Measurements from ENCODE around the gene RAPGEF4.

The RAPGEF4 gene

GRCh38 chr2:172912266-172912665 lies 176.6 kb downstream of the RAPGEF4 start:
- Histone ChIP-seq H3K4me1 (ENCODE audit: insufficient read depth, low read length) (no peaks in the 10 kb centered on the region), H3K27ac (ENCODE audit: low read depth, low read length) (no peak overlapping the region), H3K9me3 (ENCODE audit: insufficient read depth, low read depth, low read length) (no peaks in the 10 kb centered on the region), H3K9ac (ENCODE audit: low read depth, low read length) (no peak overlapping the region), H3K27me3 (ENCODE audit: insufficient read depth, low read length) (no peaks in the 10 kb centered on the region), H3K4me3 (ENCODE audit: low read length) (no peak overlapping the region), H3K36me3 (ENCODE audit: insufficient read depth, low read length) (no peaks in the 10 kb centered on the region)
- WGBS = 97% methylated on average over 1 of the region's 1 CpG

- Histone ChIP-seq H3K9me3 (ENCODE audit: insufficient read depth, low read depth, low read length) (no peaks in the 10 kb centered on the region), H3K4me1 (ENCODE audit: insufficient read depth, low read length) (no peaks in the 10 kb centered on the region), H3K36me3 (ENCODE audit: insufficient read depth, low read length) (no peaks in the 10 kb centered on the region), H3K4me3 (ENCODE audit: low read length) (no peak overlapping the region), H3K27ac (ENCODE audit: low read depth, low read length) (no peak overlapping the region), H3K9ac (ENCODE audit: low read depth, low read length) (no peak overlapping the region), H3K27me3 (ENCODE audit: insufficient read depth, low read length) (no peaks in the 10 kb centered on the region)
- 90% methylated on average over 6 of the region's 6 CpGs for WGBS
Measured at GRCh38 chr2:172914341-172915008, 178.8 kb downstream of the RAPGEF4 start.

GRCh38 chr2:172917716-172918115 lies 182.1 kb downstream of the RAPGEF4 start:
- Histone ChIP-seq H3K4me3 (ENCODE audit: low read length) (no peak overlapping the region), H3K36me3 (ENCODE audit: insufficient read depth, low read length) (no peaks in the 10 kb centered on the region), H3K27ac (ENCODE audit: low read depth, low read length) (no peak overlapping the region), H3K9me3 (ENCODE audit: insufficient read depth, low read depth, low read length) (no peaks in the 10 kb centered on the region), H3K9ac (ENCODE audit: low read depth, low read length) (no peak overlapping the region), H3K4me1 (ENCODE audit: insufficient read depth, low read length) (peaks cover 8% of the 10 kb centered on the region), H3K27me3 (ENCODE audit: insufficient read depth, low read length) (no peaks in the 10 kb centered on the region)
- 89% methylated on average over 3 of the region's 3 CpGs for WGBS

GRCh38 chr2:172919732-172920131 lies 184.1 kb downstream of the RAPGEF4 start:
- peaks cover 8% of the 10 kb centered on the region for H3K4me1 ChIP-seq (ENCODE audit: insufficient read depth, low read length)
- H3K27me3 ChIP-seq (ENCODE audit: insufficient read depth, low read length) = no peaks in the 10 kb centered on the region
- no peak overlapping the region for H3K9ac ChIP-seq (ENCODE audit: low read depth, low read length)
- WGBS = 91% methylated on average over 5 of the region's 5 CpGs
- no peak overlapping the region for H3K27ac ChIP-seq (ENCODE audit: low read depth, low read length)
- H3K4me3 ChIP-seq (ENCODE audit: low read length) = no peak overlapping the region
- no peaks in the 10 kb centered on the region for H3K9me3 ChIP-seq (ENCODE audit: insufficient read depth, low read depth, low read length)
- H3K36me3 ChIP-seq (ENCODE audit: insufficient read depth, low read length) = no peaks in the 10 kb centered on the region

- Histone ChIP-seq H3K36me3 (ENCODE audit: insufficient read depth, low read length) (no peaks in the 10 kb centered on the region), H3K4me1 (ENCODE audit: insufficient read depth, low read length) (peaks cover 8% of the 10 kb centered on the region), H3K27ac (ENCODE audit: low read depth, low read length) (no peak overlapping the region), H3K4me3 (ENCODE audit: low read length) (no peak overlapping the region), H3K27me3 (ENCODE audit: insufficient read depth, low read length) (no peaks in the 10 kb centered on the region), H3K9me3 (ENCODE audit: insufficient read depth, low read depth, low read length) (no peaks in the 10 kb centered on the region), H3K9ac (ENCODE audit: low read depth, low read length) (no peak overlapping the region)
- WGBS = 83% methylated on average over 6 of the region's 6 CpGs
Measured at GRCh38 chr2:172921532-172922236, 186.0 kb downstream of the RAPGEF4 start.

GRCh38 chr2:172922306-172922705 lies 186.7 kb downstream of the RAPGEF4 start:
- Histone ChIP-seq H3K27ac (ENCODE audit: low read depth, low read length) (no peak overlapping the region), H3K4me1 (ENCODE audit: insufficient read depth, low read length) (peaks cover 8% of the 10 kb centered on the region), H3K4me3 (ENCODE audit: low read length) (no peak overlapping the region), H3K9ac (ENCODE audit: low read depth, low read length) (no peak overlapping the region), H3K27me3 (ENCODE audit: insufficient read depth, low read length) (no peaks in the 10 kb centered on the region), H3K9me3 (ENCODE audit: insufficient read depth, low read depth, low read length) (no peaks in the 10 kb centered on the region), H3K36me3 (ENCODE audit: insufficient read depth, low read length) (no peaks in the 10 kb centered on the region)
- 95% methylated on average over 2 of the region's 2 CpGs for WGBS

GRCh38 chr2:172922815-172923214 lies 187.2 kb downstream of the RAPGEF4 start:
- 96% methylated on average over 3 of the region's 4 CpGs for WGBS
- Histone ChIP-seq H3K9ac (ENCODE audit: low read depth, low read length) (no peak overlapping the region), H3K27ac (ENCODE audit: low read depth, low read length) (no peak overlapping the region), H3K27me3 (ENCODE audit: insufficient read depth, low read length) (no peaks in the 10 kb centered on the region), H3K9me3 (ENCODE audit: insufficient read depth, low read depth, low read length) (no peaks in the 10 kb centered on the region), H3K36me3 (ENCODE audit: insufficient read depth, low read length) (no peaks in the 10 kb centered on the region), H3K4me1 (ENCODE audit: insufficient read depth, low read length) (peaks cover 8% of the 10 kb centered on the region), H3K4me3 (ENCODE audit: low read length) (no peak overlapping the region)

GRCh38 chr2:172924097-172924660 lies 188.5 kb downstream of the RAPGEF4 start:
- Histone ChIP-seq H3K27me3 (ENCODE audit: insufficient read depth, low read length) (no peaks in the 10 kb centered on the region), H3K27ac (ENCODE audit: low read depth, low read length) (no peak overlapping the region), H3K9me3 (ENCODE audit: insufficient read depth, low read depth, low read length) (no peaks in the 10 kb centered on the region), H3K36me3 (ENCODE audit: insufficient read depth, low read length) (no peaks in the 10 kb centered on the region), H3K4me1 (ENCODE audit: insufficient read depth, low read length) (peaks cover 8% of the 10 kb centered on the region), H3K9ac (ENCODE audit: low read depth, low read length) (no peak overlapping the region), H3K4me3 (ENCODE audit: low read length) (no peak overlapping the region)
- 92% methylated on average over 4 of the region's 4 CpGs for WGBS

GRCh38 chr2:172925600-172925999 lies 190.0 kb downstream of the RAPGEF4 start:
- no peak overlapping the region for H3K27ac ChIP-seq (ENCODE audit: low read depth, low read length)
- H3K4me3 ChIP-seq (ENCODE audit: low read length) = no peak overlapping the region
- WGBS = 100% methylated on average over 2 of the region's 2 CpGs
- no peaks in the 10 kb centered on the region for H3K9me3 ChIP-seq (ENCODE audit: insufficient read depth, low read depth, low read length)
- H3K9ac ChIP-seq (ENCODE audit: low read depth, low read length) = no peak overlapping the region
- H3K27me3 ChIP-seq (ENCODE audit: insufficient read depth, low read length) = no peaks in the 10 kb centered on the region
- no peaks in the 10 kb centered on the region for H3K36me3 ChIP-seq (ENCODE audit: insufficient read depth, low read length)
- H3K4me1 ChIP-seq (ENCODE audit: insufficient read depth, low read length) = peaks cover 20% of the 10 kb centered on the region

GRCh38 chr2:172926785-172927640 lies 191.4 kb downstream of the RAPGEF4 start:
- Histone ChIP-seq H3K27ac (ENCODE audit: low read depth, low read length) (no peak overlapping the region), H3K36me3 (ENCODE audit: insufficient read depth, low read length) (no peaks in the 10 kb centered on the region), H3K4me1 (ENCODE audit: insufficient read depth, low read length) (peaks cover 20% of the 10 kb centered on the region), H3K4me3 (ENCODE audit: low read length) (no peak overlapping the region), H3K27me3 (ENCODE audit: insufficient read depth, low read length) (no peaks in the 10 kb centered on the region), H3K9ac (ENCODE audit: low read depth, low read length) (no peak overlapping the region), H3K9me3 (ENCODE audit: insufficient read depth, low read depth, low read length) (no peaks in the 10 kb centered on the region)
- WGBS = 93% methylated on average over 7 of the region's 7 CpGs

All from HUES64 (cell line).